Measurements from ENCODE around the gene NPTN.

The NPTN gene

DNA sequence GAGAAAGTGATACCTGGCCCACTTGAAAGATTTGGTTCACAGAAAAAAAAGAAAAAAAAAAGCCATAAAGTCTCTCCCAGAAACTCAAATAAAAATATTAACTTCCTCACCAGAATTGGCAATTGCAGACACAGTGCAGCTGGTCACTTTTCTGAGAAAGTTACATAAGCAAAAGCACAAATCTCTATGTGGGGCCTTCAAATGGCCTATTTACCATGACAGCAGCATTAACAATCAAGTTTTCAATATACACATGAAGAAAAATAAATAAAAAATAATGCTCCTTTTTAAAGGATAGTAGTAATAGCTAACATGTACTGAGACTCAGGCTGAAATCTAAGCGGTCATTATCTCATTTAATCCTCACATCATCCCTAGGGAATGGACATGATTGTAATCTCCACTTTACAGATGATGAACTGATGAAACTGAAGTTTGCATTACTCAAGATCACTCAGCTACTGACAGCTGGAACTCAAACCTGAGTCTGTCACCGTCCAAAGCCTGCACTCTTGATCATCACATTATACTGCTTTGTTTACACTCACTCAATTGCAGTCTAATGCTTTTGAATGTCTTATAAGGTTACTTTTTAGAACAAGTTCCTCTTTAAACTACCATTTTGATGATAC is 3.3 kb downstream of the NPTN start:
- TF ChIP-seq, protein P1, sequence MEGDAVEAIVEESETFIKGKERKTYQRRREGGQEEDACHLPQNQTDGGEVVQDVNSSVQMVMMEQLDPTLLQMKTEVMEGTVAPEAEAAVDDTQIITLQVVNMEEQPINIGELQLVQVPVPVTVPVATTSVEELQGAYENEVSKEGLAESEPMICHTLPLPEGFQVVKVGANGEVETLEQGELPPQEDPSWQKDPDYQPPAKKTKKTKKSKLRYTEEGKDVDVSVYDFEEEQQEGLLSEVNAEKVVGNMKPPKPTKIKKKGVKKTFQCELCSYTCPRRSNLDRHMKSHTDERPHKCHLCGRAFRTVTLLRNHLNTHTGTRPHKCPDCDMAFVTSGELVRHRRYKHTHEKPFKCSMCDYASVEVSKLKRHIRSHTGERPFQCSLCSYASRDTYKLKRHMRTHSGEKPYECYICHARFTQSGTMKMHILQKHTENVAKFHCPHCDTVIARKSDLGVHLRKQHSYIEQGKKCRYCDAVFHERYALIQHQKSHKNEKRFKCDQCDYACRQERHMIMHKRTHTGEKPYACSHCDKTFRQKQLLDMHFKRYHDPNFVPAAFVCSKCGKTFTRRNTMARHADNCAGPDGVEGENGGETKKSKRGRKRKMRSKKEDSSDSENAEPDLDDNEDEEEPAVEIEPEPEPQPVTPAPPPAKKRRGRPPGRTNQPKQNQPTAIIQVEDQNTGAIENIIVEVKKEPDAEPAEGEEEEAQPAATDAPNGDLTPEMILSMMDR (IDR thresholded peaks at IDR 0.05), result no peak
- no peak overlapping the region for H3K9ac ChIP-seq
- H3K4me2 ChIP-seq (ENCODE audit: low read length), result peak overlapping the region; percentile 39
- no peaks in the 10 kb centered on the region for H3K9me3 ChIP-seq (ENCODE audit: control insufficient read depth, low read length)
- H3K27me3 ChIP-seq (ENCODE audit: control insufficient read depth, insufficient read depth, low read length), result no peaks in the 10 kb centered on the region
- H3K4me3 ChIP-seq (ENCODE audit: low read depth, low read length), result no peak overlapping the region
- H3K36me3 ChIP-seq (ENCODE audit: control insufficient read depth, insufficient read depth, low read length), result no peaks in the 10 kb centered on the region
- H3K4me1 ChIP-seq, result peaks cover 8% of the 10 kb centered on the region
- no peak overlapping the region for H2AFZ ChIP-seq
- peaks cover 10% of the 10 kb centered on the region for H3K79me2 ChIP-seq
- H3K27ac ChIP-seq, result no peak overlapping the region

GRCh38 chr15:73628976-73629797 is 4.0 kb downstream of the NPTN start:
- H3K4me1 ChIP-seq, result peaks cover 8% of the 10 kb centered on the region
- H3K9me3 ChIP-seq (ENCODE audit: control insufficient read depth, low read length), result no peaks in the 10 kb centered on the region
- H3K36me3 ChIP-seq (ENCODE audit: control insufficient read depth, insufficient read depth, low read length), result no peaks in the 10 kb centered on the region
- H3K4me3 ChIP-seq (ENCODE audit: low read depth, low read length), result no peak overlapping the region
- H3K79me2 ChIP-seq, result peaks cover 15% of the 10 kb centered on the region
- TF ChIP-seq, protein P1 (IDR thresholded peaks at IDR 0.05), result no peak
- H3K27me3 ChIP-seq (ENCODE audit: control insufficient read depth, insufficient read depth, low read length), result no peaks in the 10 kb centered on the region
- no peak overlapping the region for H3K9ac ChIP-seq
- no peak overlapping the region for H2AFZ ChIP-seq
- H3K4me2 ChIP-seq (ENCODE audit: low read length), result no peak overlapping the region
- H3K27ac ChIP-seq, result no peak overlapping the region

DNA sequence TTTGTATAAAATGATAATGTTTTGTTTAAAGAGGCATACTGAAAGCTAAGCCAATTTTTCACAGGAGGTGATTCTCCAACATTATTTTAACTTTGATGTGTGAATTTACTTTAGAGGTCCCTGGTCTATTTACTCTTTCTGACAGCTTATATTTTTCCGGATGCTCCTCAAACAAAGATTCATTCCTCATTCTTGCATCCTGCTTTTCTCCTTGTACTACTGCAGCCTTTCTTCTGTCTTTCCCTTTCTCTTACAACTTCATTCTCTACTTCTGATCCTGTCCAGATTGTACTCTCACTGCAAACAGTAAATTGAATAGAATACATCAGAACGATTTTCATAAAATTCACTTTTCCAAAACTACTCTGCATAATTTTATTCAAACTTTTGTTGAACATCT is 5.1 kb downstream of the NPTN start:
- H3K27me3 ChIP-seq (ENCODE audit: control insufficient read depth, insufficient read depth, low read length), result no peaks in the 10 kb centered on the region
- no peaks in the 10 kb centered on the region for H3K36me3 ChIP-seq (ENCODE audit: control insufficient read depth, insufficient read depth, low read length)
- H3K9me3 ChIP-seq (ENCODE audit: control insufficient read depth, low read length), result no peaks in the 10 kb centered on the region
- peaks cover 6% of the 10 kb centered on the region for H3K4me1 ChIP-seq
- no peak overlapping the region for H3K4me3 ChIP-seq (ENCODE audit: low read depth, low read length)
- H3K4me2 ChIP-seq (ENCODE audit: low read length), result no peak overlapping the region
- TF ChIP-seq, protein P1 (IDR thresholded peaks at IDR 0.05), result no peak
- H2AFZ ChIP-seq, result no peak overlapping the region
- no peak overlapping the region for H3K27ac ChIP-seq
- peaks cover 19% of the 10 kb centered on the region for H3K79me2 ChIP-seq
- H3K9ac ChIP-seq, result no peak overlapping the region

- TF ChIP-seq, protein P1 (IDR thresholded peaks at IDR 0.05), result no peak
- H3K27ac ChIP-seq, result no peak overlapping the region
- no peak overlapping the region for H2AFZ ChIP-seq
- peaks cover 20% of the 10 kb centered on the region for H3K79me2 ChIP-seq
- no peaks in the 10 kb centered on the region for H3K27me3 ChIP-seq (ENCODE audit: control insufficient read depth, insufficient read depth, low read length)
- H3K4me2 ChIP-seq (ENCODE audit: low read length), result peak overlapping the region; percentile 40
- peaks cover 3% of the 10 kb centered on the region for H3K4me1 ChIP-seq
- H3K36me3 ChIP-seq (ENCODE audit: control insufficient read depth, insufficient read depth, low read length), result no peaks in the 10 kb centered on the region
- no peak overlapping the region for H3K9ac ChIP-seq
- peak overlapping the region; percentile 31 for H3K4me3 ChIP-seq (ENCODE audit: low read depth, low read length)
- no peaks in the 10 kb centered on the region for H3K9me3 ChIP-seq (ENCODE audit: control insufficient read depth, low read length)
Measured at GRCh38 chr15:73626072-73626471, 7.1 kb downstream of the NPTN start.
